ENCODE measurements around the gene MYO5B.
A peak's percentile ranks its signal among the peaks of the same experiment; 100 is the strongest.
"Not testable (repeated sequence)": the region's sequence is repeated elsewhere in the genome, so short reads cannot be mapped to it uniquely, and the experiment has no call there.

The MYO5B gene

GRCh38 chr18:50194631-50195532 lies at the start of gene MYO5B:
MYO5B (minus strand) TSS chr18:50195147; CDS start chr18:50194793, 354 bp downstream.
- no peak for DNase-seq (ENCODE audit: insufficient read length, low spot score)
- no peak for TF ChIP-seq POLR2A (IDR thresholded peaks at IDR 0.05; ENCODE audit: low read depth, low read length)
- FAIRE-seq = no peak

GRCh38 chr18:50241768-50242167 lies 46.8 kb upstream of the MYO5B start:
- FAIRE-seq; DNase-seq (ENCODE audit: insufficient read length, low spot score): not testable (repeated sequence)

GRCh38 chr18:50240080-50240563 lies 45.2 kb upstream of the MYO5B start:
- FAIRE-seq = no peak

GRCh38 chr18:50232419-50232818 lies 37.5 kb upstream of the MYO5B start:
- DNase-seq (ENCODE audit: insufficient read length, low spot score) (no peak), FAIRE-seq (no peak)
- TF ChIP-seq POLR2A (IDR thresholded peaks at IDR 0.05; ENCODE audit: low read depth, low read length) = no peak

More at GRCh38 chr18:50240080-50240563, 45.2 kb upstream of the MYO5B start:
- no peak for DNase-seq (ENCODE audit: insufficient read length, low spot score)
- TF ChIP-seq POLR2A (IDR thresholded peaks at IDR 0.05; ENCODE audit: low read depth, low read length) = no peak

- FAIRE-seq (no peak), DNase-seq (ENCODE audit: insufficient read length, low spot score) (no peak)
- TF ChIP-seq POLR2A (IDR thresholded peaks at IDR 0.05; ENCODE audit: low read depth, low read length) = no peak
Observed at GRCh38 chr18:50231621-50232020, 36.7 kb upstream of the MYO5B start.

- FAIRE-seq; DNase-seq (ENCODE audit: insufficient read length, low spot score): not testable (repeated sequence)
Observed at GRCh38 chr18:50220249-50220648, 25.3 kb upstream of the MYO5B start.

- no peak for TF ChIP-seq POLR2A (IDR thresholded peaks at IDR 0.05; ENCODE audit: low read depth, low read length)
- no peak for FAIRE-seq
- DNase-seq (ENCODE audit: insufficient read length, low spot score) = no peak
Observed at GRCh38 chr18:50218432-50219197, 23.7 kb upstream of the MYO5B start.

- TF ChIP-seq POLR2A (IDR thresholded peaks at IDR 0.05; ENCODE audit: low read depth, low read length) = no peak
- no peak for DNase-seq (ENCODE audit: insufficient read length, low spot score)
- no peak for FAIRE-seq
Observed at GRCh38 chr18:50209311-50209710, 14.4 kb upstream of the MYO5B start.

- DNase-seq (ENCODE audit: insufficient read length, low spot score) (no peak), FAIRE-seq (no peak)
- TF ChIP-seq POLR2A (IDR thresholded peaks at IDR 0.05; ENCODE audit: low read depth, low read length) = no peak
Observed at GRCh38 chr18:50207722-50208121, 12.8 kb upstream of the MYO5B start.

GRCh38 chr18:50203801-50204604 lies 9.1 kb upstream of the MYO5B start:
- no peak for FAIRE-seq
- peak; percentile 19 for DNase-seq (ENCODE audit: insufficient read length, low spot score)
- no peak for TF ChIP-seq POLR2A (IDR thresholded peaks at IDR 0.05; ENCODE audit: low read depth, low read length)

GRCh38 chr18:50201476-50202018 lies 6.6 kb upstream of the MYO5B start:
- TF ChIP-seq POLR2A (IDR thresholded peaks at IDR 0.05; ENCODE audit: low read depth, low read length) = no peak

GRCh38 chr18:50199921-50200320 lies 5.0 kb upstream of the MYO5B start:
- DNase-seq (ENCODE audit: insufficient read length, low spot score) = no peak
- no peak for TF ChIP-seq POLR2A (IDR thresholded peaks at IDR 0.05; ENCODE audit: low read depth, low read length)
- no peak for FAIRE-seq

More at GRCh38 chr18:50201476-50202018, 6.6 kb upstream of the MYO5B start:
- no peak for FAIRE-seq
- no peak for DNase-seq (ENCODE audit: insufficient read length, low spot score)

- no peak for FAIRE-seq
- no peak for TF ChIP-seq POLR2A (IDR thresholded peaks at IDR 0.05; ENCODE audit: low read depth, low read length)
- no peak for DNase-seq (ENCODE audit: insufficient read length, low spot score)
Observed at GRCh38 chr18:50199346-50199855, 4.5 kb upstream of the MYO5B start.

All from H54 (cell line).